ENCODE measurements around the gene TRIM47. TPM values are rescaled to one million over a fixed set of nuclear protein-coding genes. Genes with fewer than 3 reads are reported as not detected.

TRIM47 gene
- total and polyA plus RNA-seq, 2 of the 13 experiments (the other 11 are each of a cell fraction or from before 2014, with no cell fraction given): 33.5 to 82.0 TPM

GRCh38 chr17:75922173-75922961 is 44.0 kb upstream of the TRIM47 start (continued):
- TF ChIP-seq ZFP91 (CRISPR knock-in tag; IDR thresholded peaks at IDR 0.05; ENCODE audit: borderline replicate concordance): 0 out of 2 replicates have a peak, but pooled peaks have one; percentile 4
- TF ChIP-seq ZNF235 (CRISPR knock-in tag; IDR thresholded peaks at IDR 0.05; ENCODE audit: borderline replicate concordance): no peak
- TF ChIP-seq ESRRA (CRISPR knock-in tag; IDR thresholded peaks at IDR 0.05; ENCODE audit: low read depth): no peak
- TF ChIP-seq, protein P1, sequence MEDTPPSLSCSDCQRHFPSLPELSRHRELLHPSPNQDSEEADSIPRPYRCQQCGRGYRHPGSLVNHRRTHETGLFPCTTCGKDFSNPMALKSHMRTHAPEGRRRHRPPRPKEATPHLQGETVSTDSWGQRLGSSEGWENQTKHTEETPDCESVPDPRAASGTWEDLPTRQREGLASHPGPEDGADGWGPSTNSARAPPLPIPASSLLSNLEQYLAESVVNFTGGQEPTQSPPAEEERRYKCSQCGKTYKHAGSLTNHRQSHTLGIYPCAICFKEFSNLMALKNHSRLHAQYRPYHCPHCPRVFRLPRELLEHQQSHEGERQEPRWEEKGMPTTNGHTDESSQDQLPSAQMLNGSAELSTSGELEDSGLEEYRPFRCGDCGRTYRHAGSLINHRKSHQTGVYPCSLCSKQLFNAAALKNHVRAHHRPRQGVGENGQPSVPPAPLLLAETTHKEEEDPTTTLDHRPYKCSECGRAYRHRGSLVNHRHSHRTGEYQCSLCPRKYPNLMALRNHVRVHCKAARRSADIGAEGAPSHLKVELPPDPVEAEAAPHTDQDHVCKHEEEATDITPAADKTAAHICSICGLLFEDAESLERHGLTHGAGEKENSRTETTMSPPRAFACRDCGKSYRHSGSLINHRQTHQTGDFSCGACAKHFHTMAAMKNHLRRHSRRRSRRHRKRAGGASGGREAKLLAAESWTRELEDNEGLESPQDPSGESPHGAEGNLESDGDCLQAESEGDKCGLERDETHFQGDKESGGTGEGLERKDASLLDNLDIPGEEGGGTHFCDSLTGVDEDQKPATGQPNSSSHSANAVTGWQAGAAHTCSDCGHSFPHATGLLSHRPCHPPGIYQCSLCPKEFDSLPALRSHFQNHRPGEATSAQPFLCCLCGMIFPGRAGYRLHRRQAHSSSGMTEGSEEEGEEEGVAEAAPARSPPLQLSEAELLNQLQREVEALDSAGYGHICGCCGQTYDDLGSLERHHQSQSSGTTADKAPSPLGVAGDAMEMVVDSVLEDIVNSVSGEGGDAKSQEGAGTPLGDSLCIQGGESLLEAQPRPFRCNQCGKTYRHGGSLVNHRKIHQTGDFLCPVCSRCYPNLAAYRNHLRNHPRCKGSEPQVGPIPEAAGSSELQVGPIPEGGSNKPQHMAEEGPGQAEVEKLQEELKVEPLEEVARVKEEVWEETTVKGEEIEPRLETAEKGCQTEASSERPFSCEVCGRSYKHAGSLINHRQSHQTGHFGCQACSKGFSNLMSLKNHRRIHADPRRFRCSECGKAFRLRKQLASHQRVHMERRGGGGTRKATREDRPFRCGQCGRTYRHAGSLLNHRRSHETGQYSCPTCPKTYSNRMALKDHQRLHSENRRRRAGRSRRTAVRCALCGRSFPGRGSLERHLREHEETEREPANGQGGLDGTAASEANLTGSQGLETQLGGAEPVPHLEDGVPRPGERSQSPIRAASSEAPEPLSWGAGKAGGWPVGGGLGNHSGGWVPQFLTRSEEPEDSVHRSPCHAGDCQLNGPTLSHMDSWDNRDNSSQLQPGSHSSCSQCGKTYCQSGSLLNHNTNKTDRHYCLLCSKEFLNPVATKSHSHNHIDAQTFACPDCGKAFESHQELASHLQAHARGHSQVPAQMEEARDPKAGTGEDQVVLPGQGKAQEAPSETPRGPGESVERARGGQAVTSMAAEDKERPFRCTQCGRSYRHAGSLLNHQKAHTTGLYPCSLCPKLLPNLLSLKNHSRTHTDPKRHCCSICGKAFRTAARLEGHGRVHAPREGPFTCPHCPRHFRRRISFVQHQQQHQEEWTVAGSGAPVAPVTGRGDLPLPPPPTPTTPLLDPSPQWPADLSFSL (CRISPR knock-in tag; IDR thresholded peaks at IDR 0.05): no peak
- TF ChIP-seq RBM39 (IDR thresholded peaks at IDR 0.05; ENCODE audit: low read depth, low read length, poor library complexity, severe bottlenecking): no peak
- no peak for TF ChIP-seq HIVEP1 (CRISPR knock-in tag; IDR thresholded peaks at IDR 0.05)
- TF ChIP-seq ZBTB2 (CRISPR knock-in tag; IDR thresholded peaks at IDR 0.05; ENCODE audit: low read depth): no peak
- TF ChIP-seq AGO2 (optimal IDR thresholded peaks at IDR 0.05; ENCODE audit: low read depth, low read length): no peak
- no peak for TF ChIP-seq ZNF777 (CRISPR knock-in tag; IDR thresholded peaks at IDR 0.05)
- TF ChIP-seq, protein P2, sequence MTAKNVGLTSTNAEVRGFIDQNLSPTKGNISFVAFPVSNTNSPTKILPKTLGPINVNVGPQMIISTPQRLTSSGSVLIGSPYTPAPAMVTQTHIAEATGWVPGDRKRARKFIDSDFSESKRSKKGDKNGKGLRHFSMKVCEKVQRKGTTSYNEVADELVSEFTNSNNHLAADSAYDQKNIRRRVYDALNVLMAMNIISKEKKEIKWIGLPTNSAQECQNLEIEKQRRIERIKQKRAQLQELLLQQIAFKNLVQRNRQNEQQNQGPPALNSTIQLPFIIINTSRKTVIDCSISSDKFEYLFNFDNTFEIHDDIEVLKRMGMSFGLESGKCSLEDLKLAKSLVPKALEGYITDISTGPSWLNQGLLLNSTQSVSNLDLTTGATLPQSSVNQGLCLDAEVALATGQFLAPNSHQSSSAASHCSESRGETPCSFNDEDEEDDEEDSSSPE (CRISPR knock-in tag; IDR thresholded peaks at IDR 0.05): no peak
- no peak for TF ChIP-seq NONO (IDR thresholded peaks at IDR 0.05)
- no peak for TF ChIP-seq NONO (CRISPR knock-in tag; conservative IDR thresholded peaks at IDR 0.05)
- TF ChIP-seq KLF11 (CRISPR knock-in tag; IDR thresholded peaks at IDR 0.05): no peak
- TF ChIP-seq, protein P3, sequence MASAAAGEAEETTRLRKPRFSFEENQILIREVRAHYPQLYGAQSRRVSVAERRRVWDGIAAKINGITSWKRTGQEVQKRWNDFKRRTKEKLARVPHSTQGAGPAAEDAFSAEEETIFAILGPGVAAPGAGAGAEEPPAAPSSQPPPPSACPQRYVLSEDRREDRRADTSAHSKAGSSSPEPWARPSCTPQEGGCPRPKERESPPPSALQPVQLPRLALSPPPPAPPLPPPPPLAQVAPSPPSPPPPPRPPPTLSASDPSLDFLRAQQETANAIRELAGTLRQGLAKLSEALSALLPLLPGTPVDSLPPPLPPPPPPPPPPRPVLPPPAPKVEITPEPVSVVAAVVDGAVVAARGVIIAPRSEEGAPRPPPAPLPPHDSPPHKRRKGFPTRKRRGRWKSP (CRISPR knock-in tag; IDR thresholded peaks at IDR 0.05): no peak
- TF ChIP-seq DNMT1 (CRISPR knock-in tag; IDR thresholded peaks at IDR 0.05): no peak
- no peak for TF ChIP-seq ZNF556 (CRISPR knock-in tag; IDR thresholded peaks at IDR 0.05; ENCODE audit: borderline replicate concordance)
- no peak for TF ChIP-seq ZNF598 (CRISPR knock-in tag; IDR thresholded peaks at IDR 0.05; ENCODE audit: borderline replicate concordance)

Measured in HepG2 (cell line).